ENCODE results near the gene ZC3H18.

DNA sequence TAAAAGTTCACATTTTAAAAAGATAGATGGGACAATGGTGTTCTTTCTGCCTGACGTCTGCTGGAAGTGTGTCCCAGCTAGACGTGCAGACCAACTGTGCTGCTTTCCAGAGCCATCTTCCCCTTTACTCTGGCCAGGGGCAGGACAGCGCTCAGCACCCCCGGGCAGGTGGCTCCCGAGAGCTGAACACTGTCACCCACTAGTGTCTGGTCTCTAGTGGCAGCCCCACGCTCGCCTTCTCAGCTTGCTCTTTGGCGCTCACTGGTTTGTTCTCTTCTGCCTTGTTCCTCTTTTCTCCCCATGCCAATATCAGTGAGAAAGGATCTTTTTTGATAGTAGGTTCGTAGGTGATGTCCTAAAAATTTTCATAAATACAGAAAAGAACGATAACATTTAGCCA, 25.7 kb downstream of the ZC3H18 start:
- TF ChIP-seq, protein P1, sequence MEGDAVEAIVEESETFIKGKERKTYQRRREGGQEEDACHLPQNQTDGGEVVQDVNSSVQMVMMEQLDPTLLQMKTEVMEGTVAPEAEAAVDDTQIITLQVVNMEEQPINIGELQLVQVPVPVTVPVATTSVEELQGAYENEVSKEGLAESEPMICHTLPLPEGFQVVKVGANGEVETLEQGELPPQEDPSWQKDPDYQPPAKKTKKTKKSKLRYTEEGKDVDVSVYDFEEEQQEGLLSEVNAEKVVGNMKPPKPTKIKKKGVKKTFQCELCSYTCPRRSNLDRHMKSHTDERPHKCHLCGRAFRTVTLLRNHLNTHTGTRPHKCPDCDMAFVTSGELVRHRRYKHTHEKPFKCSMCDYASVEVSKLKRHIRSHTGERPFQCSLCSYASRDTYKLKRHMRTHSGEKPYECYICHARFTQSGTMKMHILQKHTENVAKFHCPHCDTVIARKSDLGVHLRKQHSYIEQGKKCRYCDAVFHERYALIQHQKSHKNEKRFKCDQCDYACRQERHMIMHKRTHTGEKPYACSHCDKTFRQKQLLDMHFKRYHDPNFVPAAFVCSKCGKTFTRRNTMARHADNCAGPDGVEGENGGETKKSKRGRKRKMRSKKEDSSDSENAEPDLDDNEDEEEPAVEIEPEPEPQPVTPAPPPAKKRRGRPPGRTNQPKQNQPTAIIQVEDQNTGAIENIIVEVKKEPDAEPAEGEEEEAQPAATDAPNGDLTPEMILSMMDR (conservative IDR thresholded peaks at IDR 0.05): no peak
- TF ChIP-seq ZFX (IDR thresholded peaks at IDR 0.05): no peak
